ACC112 (cell line): ENCODE results near the gene PLPPR2.
"Not testable (repeated sequence)": the region's sequence is repeated elsewhere in the genome, so short reads cannot be mapped to it uniquely, and the experiment has no call there.

Source experiments
- H2AFZ ChIP-seq: fragments of 200-600 bp; sonication (generic); one replicate; pipeline ENCODE4 v1.6.0; 2017; ENCODE audit warnings: antibody characterized with exemption, low read length; ENCODE audit not compliant: unreplicated experiment
- H3K27ac ChIP-seq: fragments of 200-600 bp; sonication (generic); 2 replicates; pipeline ENCODE4 v1.5.1; 2014; ENCODE audit warnings: low read depth, mild to moderate bottlenecking, antibody characterized with exemption, low read length, moderate library complexity
- H3K27me3 ChIP-seq: fragments of 200-600 bp; sonication (generic); 2 replicates; pipeline ENCODE4 v1.6.1; 2014; ENCODE audit warnings: mild to moderate bottlenecking, antibody characterized with exemption, low read length, moderate library complexity, mixed read lengths; ENCODE audit not compliant: insufficient read depth
- H3K36me3 ChIP-seq: fragments of 200-600 bp; sonication (generic); 2 replicates; pipeline ENCODE4 v1.6.1; 2016; ENCODE audit warnings: mild to moderate bottlenecking, antibody characterized with exemption, low read length, moderate library complexity, mixed read lengths; ENCODE audit not compliant: insufficient read depth
- H3K4me1 ChIP-seq: fragments of 200-600 bp; sonication (generic); one replicate; pipeline ENCODE4 v1.6.1; 2016; ENCODE audit warnings: low read length, mixed read lengths; ENCODE audit not compliant: insufficient read depth, unreplicated experiment, control insufficient read depth
- H3K4me3 ChIP-seq: fragments of 200-600 bp; sonication (generic); 2 replicates; pipeline ENCODE4 v1.5.1; 2014; ENCODE audit warnings: mild to moderate bottlenecking, low read depth, low read length
- H3K79me2 ChIP-seq: fragments of 200-600 bp; sonication (generic); one replicate; pipeline ENCODE4 v1.6.0; 2016; ENCODE audit warnings: low read length; ENCODE audit not compliant: control insufficient read depth, unreplicated experiment, insufficient read depth

The PLPPR2 gene

DNA sequence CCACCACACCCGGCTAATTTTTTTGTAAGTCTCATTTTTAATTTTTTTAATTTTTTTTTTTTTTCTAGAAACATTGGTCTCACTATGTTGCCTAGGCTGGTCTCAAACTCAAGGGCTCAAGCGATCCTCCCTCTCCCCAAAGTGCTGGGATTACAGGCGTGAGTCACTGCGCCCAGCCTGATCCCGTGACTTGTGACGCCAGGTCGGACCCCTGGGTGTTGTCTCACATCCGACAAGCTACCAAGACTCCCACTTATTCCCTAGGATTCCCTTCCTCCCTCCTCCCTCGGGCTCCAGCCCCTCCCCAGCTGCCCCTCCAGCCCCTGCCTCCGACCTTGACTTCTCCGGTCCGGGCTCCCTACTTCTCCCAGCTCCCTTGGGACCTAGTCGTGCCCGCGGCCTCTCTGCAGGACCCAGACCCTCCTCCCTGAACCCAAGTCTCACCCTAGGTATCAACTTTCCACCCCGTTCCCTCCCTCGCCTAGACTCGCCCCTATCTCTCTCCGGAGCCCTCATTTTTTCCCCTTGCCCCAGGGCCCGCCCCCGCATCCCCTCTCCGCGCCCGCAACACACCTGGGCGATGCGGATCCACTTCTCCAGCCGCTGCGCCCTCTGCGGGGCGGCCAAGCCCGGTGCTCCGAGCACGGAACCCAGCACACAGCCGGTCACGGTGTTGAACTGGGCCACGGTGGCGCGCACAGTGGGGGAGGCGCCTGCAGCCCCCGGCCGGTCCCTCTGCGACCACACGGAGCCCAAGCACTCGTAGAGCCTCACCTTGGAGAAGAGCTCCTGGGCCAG, 50.8 kb downstream of the PLPPR2 start:
- Histone ChIP-seq H3K79me2 (no peaks in the 10 kb centered on the region), H3K36me3 (no peaks in the 10 kb centered on the region), H3K27ac (no peak overlapping the region), H3K4me1 (no peaks in the 10 kb centered on the region), H3K27me3 (no peaks in the 10 kb centered on the region), H2AFZ (no peak overlapping the region), H3K4me3 (no peak overlapping the region)

DNA sequence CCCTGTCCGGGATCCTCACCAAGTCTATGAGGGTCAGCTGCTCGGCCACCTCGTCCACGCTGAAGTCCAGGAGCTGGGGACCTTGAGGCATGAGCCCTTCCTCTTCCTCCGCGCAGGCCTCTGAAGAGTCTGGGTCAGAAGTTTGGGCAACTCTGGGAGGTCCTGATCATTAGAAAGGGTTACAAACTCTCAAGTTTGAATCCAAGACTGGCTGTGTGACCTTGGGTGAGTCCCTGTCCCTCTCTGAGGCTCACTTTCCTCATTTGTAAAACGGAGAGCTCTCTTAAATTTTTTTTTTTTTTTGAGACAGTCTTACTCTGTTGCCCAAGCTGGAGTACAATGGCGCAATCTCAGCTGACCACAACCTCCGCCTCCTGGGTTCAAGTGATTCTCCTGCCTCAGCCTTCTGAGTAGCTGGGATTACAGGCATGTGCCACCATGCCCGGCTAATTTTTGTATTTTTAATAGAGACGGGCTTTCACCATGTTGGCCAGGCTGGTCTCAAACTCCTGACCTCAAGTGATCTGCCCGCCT, 51.5 kb downstream of the PLPPR2 start:
- H3K27ac ChIP-seq, H3K27me3 ChIP-seq, H3K4me1 ChIP-seq, H3K79me2 ChIP-seq, H3K4me3 ChIP-seq, H2AFZ ChIP-seq, H3K36me3 ChIP-seq: not testable (repeated sequence)

DNA sequence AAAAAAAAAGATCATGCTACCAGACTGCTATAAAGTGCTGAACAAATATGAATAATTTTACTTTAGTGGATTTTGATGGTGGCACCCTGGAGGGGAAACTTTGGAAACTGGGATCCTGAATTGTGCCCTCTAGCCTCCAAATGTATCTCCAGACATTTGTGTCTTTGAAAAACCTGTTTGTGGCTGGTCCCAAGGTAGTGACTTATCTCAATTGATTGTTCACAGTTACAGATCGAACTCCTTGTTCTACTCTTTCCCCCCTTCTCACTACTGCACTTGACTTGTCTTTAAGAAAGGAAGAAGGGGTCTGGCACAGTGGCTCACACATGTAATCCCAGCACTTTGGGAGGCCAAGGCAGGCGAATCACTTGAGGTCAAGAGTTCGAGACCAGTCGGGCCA, 53.4 kb downstream of the PLPPR2 start:
- H3K79me2 ChIP-seq, result no peaks in the 10 kb centered on the region
- H3K4me1 ChIP-seq, result no peaks in the 10 kb centered on the region
- no peak overlapping the region for H2AFZ ChIP-seq
- H3K27ac ChIP-seq, result no peak overlapping the region
- H3K4me3 ChIP-seq, result no peak overlapping the region
- H3K27me3 ChIP-seq, result no peaks in the 10 kb centered on the region
- no peaks in the 10 kb centered on the region for H3K36me3 ChIP-seq

DNA sequence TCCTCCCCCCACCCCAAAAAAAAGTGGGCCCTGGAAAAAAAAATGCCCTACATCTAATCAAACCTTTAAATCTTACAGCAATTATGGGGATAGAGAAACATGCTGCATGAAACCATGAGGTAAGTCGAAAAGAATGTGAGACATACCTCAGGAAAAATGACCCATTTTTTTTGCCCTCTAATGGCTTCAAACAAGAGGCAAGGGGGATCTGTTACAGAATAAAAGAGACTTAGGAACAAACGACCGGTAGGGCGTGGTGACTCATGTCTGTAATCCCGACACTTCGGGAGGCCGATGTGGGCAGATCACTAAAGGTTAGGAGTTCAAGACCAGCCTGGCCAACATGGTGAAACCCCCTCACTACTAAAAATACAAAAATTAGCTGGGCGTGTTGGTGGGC, 55.5 kb downstream of the PLPPR2 start:
- H3K27ac ChIP-seq, result no peak overlapping the region
- no peaks in the 10 kb centered on the region for H3K36me3 ChIP-seq
- no peaks in the 10 kb centered on the region for H3K79me2 ChIP-seq
- H2AFZ ChIP-seq, result no peak overlapping the region
- no peaks in the 10 kb centered on the region for H3K27me3 ChIP-seq
- H3K4me1 ChIP-seq, result no peaks in the 10 kb centered on the region
- no peak overlapping the region for H3K4me3 ChIP-seq

DNA sequence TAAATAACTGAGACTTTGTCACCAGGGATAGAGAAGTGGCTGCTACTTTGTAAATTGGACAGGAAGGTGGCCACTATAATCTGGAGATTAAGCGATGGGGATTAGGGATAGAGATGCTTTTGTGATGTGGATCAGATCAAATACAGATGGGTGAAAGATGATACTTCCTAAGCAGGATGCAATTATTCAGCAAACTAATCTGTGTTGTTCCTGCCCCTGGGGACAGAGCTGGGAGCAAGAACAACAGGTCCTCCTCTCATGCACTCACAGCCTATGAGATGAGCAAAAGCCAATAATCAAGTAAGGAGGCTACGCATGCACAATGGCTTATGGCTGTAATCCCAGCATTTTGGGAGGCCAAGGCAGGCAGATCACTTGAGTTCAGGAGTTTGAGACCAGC, 59.3 kb downstream of the PLPPR2 start:
- H3K36me3 ChIP-seq, result no peaks in the 10 kb centered on the region
- H3K79me2 ChIP-seq, result no peaks in the 10 kb centered on the region
- H2AFZ ChIP-seq, result no peak overlapping the region
- H3K27me3 ChIP-seq, result 0 out of 2 replicates have a peak, but pooled peaks cover 5% of the 10 kb centered on the region
- H3K4me1 ChIP-seq, result peaks cover 3% of the 10 kb centered on the region
- no peak overlapping the region for H3K27ac ChIP-seq
- H3K4me3 ChIP-seq, result no peak overlapping the region
